ENCODE data around the gene EPG5.

The EPG5 gene

DNA sequence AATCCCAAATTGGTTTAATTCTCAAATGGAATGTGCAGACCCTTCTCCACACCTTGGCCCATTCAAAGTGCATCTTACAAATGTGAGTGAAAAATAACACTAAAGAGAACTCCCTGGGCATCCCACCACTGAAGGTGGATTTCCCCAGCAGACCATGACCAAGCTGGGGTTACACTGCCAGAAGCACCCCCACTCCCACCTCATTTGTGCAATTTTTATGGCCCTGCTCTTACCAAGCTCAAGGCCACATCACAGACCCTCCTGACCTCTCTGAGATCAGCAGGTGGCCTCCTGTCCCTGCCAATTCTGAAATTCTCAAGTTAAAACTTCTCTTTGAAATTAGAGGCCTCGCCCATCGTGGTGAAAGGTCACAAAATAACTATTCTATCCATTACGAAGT lies 120.0 kb downstream of the EPG5 start:
- H3K4me3 ChIP-seq (ENCODE audit: insufficient read length, low read depth): no peak overlapping the region
- no peaks in the 10 kb centered on the region for H3K9me3 ChIP-seq (ENCODE audit: insufficient read depth, low read length)
- peaks cover 2% of the 10 kb centered on the region for H3K4me1 ChIP-seq (ENCODE audit: insufficient read depth, insufficient read length)
- TF ChIP-seq SUZ12 (IDR thresholded peaks at IDR 0.05; ENCODE audit: extremely low read depth, insufficient read depth, insufficient read length): no peak
- TF ChIP-seq YY1 (IDR thresholded peaks at IDR 0.05; ENCODE audit: insufficient read depth, insufficient read length): no peak
- no peak for TF ChIP-seq ZNF274 (IDR thresholded peaks at IDR 0.05; ENCODE audit: low read depth, low read length)
- peaks cover 12% of the 10 kb centered on the region for H3K36me3 ChIP-seq (ENCODE audit: insufficient read depth, insufficient read length, low read length)
- DNase-seq (ENCODE audit: low read depth, low spot score): no peak
- no peaks in the 10 kb centered on the region for H3K27me3 ChIP-seq (ENCODE audit: insufficient read depth, insufficient read length)
- H3K9ac ChIP-seq (ENCODE audit: insufficient read length, low read depth): no peak overlapping the region

DNA sequence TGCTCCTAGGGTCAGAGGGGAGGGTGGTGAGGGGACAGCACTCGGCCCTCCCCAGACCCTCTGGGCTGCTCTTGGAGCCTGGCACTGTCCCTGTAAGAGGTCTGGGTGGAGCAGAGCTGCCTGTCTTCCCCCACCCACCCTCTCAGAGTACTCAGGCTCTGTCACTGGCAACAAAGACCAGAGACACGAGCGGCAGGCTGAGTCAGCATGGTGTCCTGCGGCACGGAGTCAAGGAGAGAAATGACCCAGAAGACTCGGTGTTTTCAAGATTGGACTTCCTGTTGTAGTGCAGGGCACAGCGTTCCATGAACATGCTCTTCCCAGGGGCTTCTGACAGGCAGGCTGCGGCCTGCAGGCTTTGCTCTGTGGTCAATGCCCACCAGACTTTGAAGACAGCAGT lies 121.7 kb downstream of the EPG5 start:
- Histone ChIP-seq H3K27me3 (ENCODE audit: insufficient read depth, insufficient read length) (no peaks in the 10 kb centered on the region), H3K4me3 (ENCODE audit: insufficient read length, low read depth) (no peak overlapping the region), H3K4me1 (ENCODE audit: insufficient read depth, insufficient read length) (peaks cover 2% of the 10 kb centered on the region), H3K9me3 (ENCODE audit: insufficient read depth, low read length) (no peaks in the 10 kb centered on the region), H3K9ac (ENCODE audit: insufficient read length, low read depth) (no peak overlapping the region), H3K36me3 (ENCODE audit: insufficient read depth, insufficient read length, low read length) (peaks cover 12% of the 10 kb centered on the region)
- no peak for DNase-seq (ENCODE audit: low read depth, low spot score)
- TF ChIP-seq SUZ12 (IDR thresholded peaks at IDR 0.05; ENCODE audit: extremely low read depth, insufficient read depth, insufficient read length) (no peak), YY1 (IDR thresholded peaks at IDR 0.05; ENCODE audit: insufficient read depth, insufficient read length) (no peak), ZNF274 (IDR thresholded peaks at IDR 0.05; ENCODE audit: low read depth, low read length) (no peak)

DNA sequence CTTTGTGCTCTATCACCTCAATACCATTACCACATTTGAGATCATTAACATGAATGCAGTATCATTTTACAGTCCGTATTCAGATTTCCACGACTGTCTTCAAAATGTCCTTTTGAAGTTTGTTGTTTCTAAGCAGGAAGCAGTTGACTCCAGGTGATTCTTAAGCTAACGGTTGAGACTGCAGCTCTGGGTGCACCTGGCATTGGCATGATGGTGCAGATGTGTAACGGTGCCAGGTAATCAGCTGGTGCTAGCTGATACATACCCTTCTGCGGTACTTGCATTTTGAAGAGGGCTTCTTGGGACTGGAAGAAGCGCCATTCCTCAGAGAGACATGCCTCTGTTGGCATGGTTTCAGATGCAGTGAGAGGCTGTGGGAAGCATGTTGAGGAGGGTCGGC lies 122.2 kb downstream of the EPG5 start:
- no peak for DNase-seq (ENCODE audit: low read depth, low spot score)
- Histone ChIP-seq H3K9me3 (ENCODE audit: insufficient read depth, low read length) (no peaks in the 10 kb centered on the region), H3K4me3 (ENCODE audit: insufficient read length, low read depth) (no peak overlapping the region), H3K36me3 (ENCODE audit: insufficient read depth, insufficient read length, low read length) (peaks cover 8% of the 10 kb centered on the region), H3K9ac (ENCODE audit: insufficient read length, low read depth) (no peak overlapping the region), H3K4me1 (ENCODE audit: insufficient read depth, insufficient read length) (peaks cover 2% of the 10 kb centered on the region), H3K27me3 (ENCODE audit: insufficient read depth, insufficient read length) (no peaks in the 10 kb centered on the region)
- no peak for TF ChIP-seq YY1 (IDR thresholded peaks at IDR 0.05; ENCODE audit: insufficient read depth, insufficient read length)
- no peak for TF ChIP-seq ZNF274 (IDR thresholded peaks at IDR 0.05; ENCODE audit: low read depth, low read length)
- TF ChIP-seq SUZ12 (IDR thresholded peaks at IDR 0.05; ENCODE audit: extremely low read depth, insufficient read depth, insufficient read length): no peak

DNA sequence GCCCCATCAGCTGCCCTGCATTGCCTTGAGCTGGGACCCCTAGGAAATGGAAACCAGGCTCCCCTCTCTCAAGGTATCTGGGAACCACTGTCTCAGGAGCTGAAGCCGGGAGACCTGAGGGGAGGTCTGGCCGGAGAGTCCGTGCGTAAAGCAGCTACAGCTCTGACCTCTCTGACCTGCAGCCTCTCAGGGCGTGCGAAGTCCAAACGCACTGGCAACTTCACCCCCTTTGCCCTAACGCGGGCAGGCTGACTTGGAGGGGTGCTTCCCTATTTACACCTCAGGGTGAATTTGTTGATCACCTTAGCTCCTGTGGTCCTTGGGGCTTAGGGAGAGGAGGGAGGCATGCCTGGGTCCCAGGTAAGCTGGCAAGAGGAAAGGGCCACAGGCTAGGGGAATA lies 124.1 kb downstream of the EPG5 start:
- Histone ChIP-seq H3K36me3 (ENCODE audit: insufficient read depth, insufficient read length, low read length) (no peaks in the 10 kb centered on the region), H3K9ac (ENCODE audit: insufficient read length, low read depth) (no peak overlapping the region), H3K4me3 (ENCODE audit: insufficient read length, low read depth) (no peak overlapping the region), H3K27me3 (ENCODE audit: insufficient read depth, insufficient read length) (peaks cover 8% of the 10 kb centered on the region), H3K9me3 (ENCODE audit: insufficient read depth, low read length) (no peaks in the 10 kb centered on the region), H3K4me1 (ENCODE audit: insufficient read depth, insufficient read length) (peaks cover 4% of the 10 kb centered on the region)
- TF ChIP-seq ZNF274 (IDR thresholded peaks at IDR 0.05; ENCODE audit: low read depth, low read length) (no peak), SUZ12 (IDR thresholded peaks at IDR 0.05; ENCODE audit: extremely low read depth, insufficient read depth, insufficient read length) (no peak), YY1 (IDR thresholded peaks at IDR 0.05; ENCODE audit: insufficient read depth, insufficient read length) (no peak)
- no peak for DNase-seq (ENCODE audit: low read depth, low spot score)

DNA sequence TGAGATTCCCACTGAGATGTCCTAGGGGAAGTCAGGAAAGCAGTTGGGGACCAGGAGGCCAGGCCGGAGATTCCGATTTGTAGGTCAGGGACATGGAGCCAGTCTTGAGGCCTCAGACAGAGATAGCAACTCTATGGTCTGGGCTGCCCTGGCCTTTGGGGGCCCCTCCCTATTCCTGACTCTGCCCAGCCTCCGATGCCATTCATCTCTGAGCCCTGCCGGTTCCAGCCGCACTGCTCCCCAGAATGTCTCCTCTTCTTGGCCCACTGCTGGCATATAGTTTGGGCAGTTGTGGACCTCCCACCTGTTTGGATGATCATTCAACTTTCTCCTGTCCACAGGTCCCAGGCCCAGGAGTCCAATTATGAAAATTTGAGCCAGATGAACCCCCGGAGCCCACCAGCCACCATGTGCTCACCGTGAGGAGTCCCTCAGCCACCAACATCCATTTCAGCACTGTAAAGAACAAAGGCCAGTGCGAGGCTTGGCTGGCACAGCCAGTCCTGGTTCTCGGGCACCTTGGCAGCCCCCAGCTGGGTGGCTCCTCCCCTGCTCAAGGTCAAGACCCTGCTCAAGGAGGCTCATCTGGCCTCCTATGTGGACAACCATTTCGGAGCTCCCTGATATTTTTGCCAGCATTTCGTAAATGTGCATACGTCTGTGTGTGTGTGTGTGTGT lies 125.2 kb downstream of the EPG5 start:
- H3K9me3 ChIP-seq (ENCODE audit: insufficient read depth, low read length): no peaks in the 10 kb centered on the region
- TF ChIP-seq SUZ12 (IDR thresholded peaks at IDR 0.05; ENCODE audit: extremely low read depth, insufficient read depth, insufficient read length) (no peak), ZNF274 (IDR thresholded peaks at IDR 0.05; ENCODE audit: low read depth, low read length) (no peak), YY1 (IDR thresholded peaks at IDR 0.05; ENCODE audit: insufficient read depth, insufficient read length) (no peak)

DNA sequence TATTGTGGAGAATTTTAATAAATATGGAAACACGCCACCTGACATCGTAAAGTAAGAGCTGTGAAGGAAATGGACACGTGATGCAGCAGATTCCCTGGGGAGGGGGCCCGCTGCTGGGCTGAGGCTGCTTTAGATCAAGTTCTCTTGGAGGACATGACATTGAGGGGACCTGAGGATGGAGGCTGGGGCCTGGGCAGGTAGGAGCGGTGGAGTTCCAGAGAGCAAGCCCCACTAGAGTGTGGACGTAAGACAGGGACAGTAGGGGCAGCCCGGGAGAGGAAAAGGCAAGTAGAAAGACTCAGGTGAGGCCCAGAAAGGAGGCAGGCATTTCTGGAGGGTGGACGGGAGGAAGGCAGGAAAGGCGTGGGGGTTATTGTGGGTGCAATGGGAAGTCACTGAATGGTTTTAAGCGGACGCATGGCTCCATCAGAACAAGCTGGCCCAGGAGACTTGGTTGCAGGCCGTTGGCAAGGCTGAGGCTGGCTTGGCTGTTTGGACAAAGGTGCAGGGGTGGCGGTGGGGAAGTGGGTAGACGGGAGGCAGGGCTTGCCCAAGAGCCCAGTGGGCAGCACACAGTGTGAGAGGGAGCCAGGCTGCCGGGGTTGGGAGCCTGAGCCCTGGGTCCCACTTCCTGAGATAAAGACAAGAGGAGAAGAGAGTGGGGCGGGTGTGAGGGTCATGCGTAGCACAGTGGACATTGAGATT lies 125.9 kb downstream of the EPG5 start:
- Histone ChIP-seq H3K4me1 (ENCODE audit: insufficient read depth, insufficient read length) (peaks cover 5% of the 10 kb centered on the region), H3K36me3 (ENCODE audit: insufficient read depth, insufficient read length, low read length) (no peaks in the 10 kb centered on the region), H3K9me3 (ENCODE audit: insufficient read depth, low read length) (no peaks in the 10 kb centered on the region), H3K9ac (ENCODE audit: insufficient read length, low read depth) (no peak overlapping the region), H3K4me3 (ENCODE audit: insufficient read length, low read depth) (no peak overlapping the region), H3K27me3 (ENCODE audit: insufficient read depth, insufficient read length) (peaks cover 26% of the 10 kb centered on the region)
- TF ChIP-seq YY1 (IDR thresholded peaks at IDR 0.05; ENCODE audit: insufficient read depth, insufficient read length) (no peak), SUZ12 (IDR thresholded peaks at IDR 0.05; ENCODE audit: extremely low read depth, insufficient read depth, insufficient read length) (no peak), ZNF274 (IDR thresholded peaks at IDR 0.05; ENCODE audit: low read depth, low read length) (no peak)
- no peak for DNase-seq (ENCODE audit: low read depth, low spot score)

More for the DNA sequence above, 125.2 kb downstream of the EPG5 start:
- H3K4me3 ChIP-seq (ENCODE audit: insufficient read length, low read depth): no peak overlapping the region
- peaks cover 5% of the 10 kb centered on the region for H3K4me1 ChIP-seq (ENCODE audit: insufficient read depth, insufficient read length)
- H3K36me3 ChIP-seq (ENCODE audit: insufficient read depth, insufficient read length, low read length): no peaks in the 10 kb centered on the region
- H3K9ac ChIP-seq (ENCODE audit: insufficient read length, low read depth): no peak overlapping the region
- peaks cover 19% of the 10 kb centered on the region for H3K27me3 ChIP-seq (ENCODE audit: insufficient read depth, insufficient read length)
- no peak for DNase-seq (ENCODE audit: low read depth, low spot score)
